ENCODE measurements around the gene SSX2IP. TPM values are rescaled to one million over a fixed set of nuclear protein-coding genes. Genes with fewer than 3 reads are reported as not detected.
A peak's percentile ranks its signal among the peaks of the same experiment; 100 is the strongest.
"Not testable (repeated sequence)": the region's sequence is repeated elsewhere in the genome, so short reads cannot be mapped to it uniquely, and the experiment has no call there.

Gene SSX2IP
- total and polyA plus RNA-seq, 2 experiments from 2014 or later: 23.2 to 28.4 TPM

DNA sequence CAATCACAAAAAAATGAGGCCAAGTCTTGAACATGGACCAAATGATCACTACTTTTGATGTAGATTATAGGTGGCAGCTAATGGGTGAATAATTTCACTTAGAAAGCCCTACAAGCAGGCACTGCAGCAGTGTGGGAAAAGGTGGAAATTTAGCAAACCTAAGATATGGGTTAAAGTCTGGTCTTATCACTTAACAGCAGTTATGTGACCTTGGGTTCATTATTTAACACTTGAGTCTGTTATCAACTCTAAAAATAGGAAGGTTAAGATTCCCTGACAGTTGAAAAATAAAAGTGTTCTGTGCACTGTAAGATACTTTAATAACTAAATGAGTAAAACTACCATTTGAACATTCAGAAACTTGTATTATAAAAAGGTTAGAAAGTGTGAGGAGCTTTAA is 47.5 kb downstream of the SSX2IP start:
- no peaks in the 10 kb centered on the region for H3K4me1 Mint-ChIP-seq
- peaks cover 6% of the 10 kb centered on the region; the same call in 2 of the 3 replicates for H3K36me3 Mint-ChIP-seq (ENCODE audit: low read depth)
- ATAC-seq (no peak), DNase-seq (ENCODE audit: low spot score) (no peak)
- Histone ChIP-seq H3K4me1 (ENCODE audit: insufficient read depth) (no peaks in the 10 kb centered on the region), H3K27ac (ENCODE audit: low read depth) (no peak overlapping the region), H3K27me3 (ENCODE audit: insufficient read depth) (no peaks in the 10 kb centered on the region), H3K36me3 (ENCODE audit: insufficient read depth) (no peaks in the 10 kb centered on the region), H3K4me2 (no peak overlapping the region), H3F3A (replicated peaks; ENCODE audit: low read depth) (no peaks in the 10 kb centered on the region), H3K4me3 (no peak overlapping the region), H4K20me1 (replicated peaks; ENCODE audit: insufficient read depth) (no peaks in the 10 kb centered on the region), H3K79me2 (replicated peaks; ENCODE audit: insufficient read depth) (no peaks in the 10 kb centered on the region), H3K9me2 (ENCODE audit: insufficient read depth) (peaks cover 6% of the 10 kb centered on the region; the same call in 1 of the 2 replicates), H2AFZ (no peak overlapping the region)
- TF ChIP-seq JUNB (IDR thresholded peaks at IDR 0.05; ENCODE audit: unreplicated experiment) (no peak), POLR2AphosphoS5 (IDR thresholded peaks at IDR 0.05; ENCODE audit: low read depth) (no peak)
- TF ChIP-seq, protein P1, sequence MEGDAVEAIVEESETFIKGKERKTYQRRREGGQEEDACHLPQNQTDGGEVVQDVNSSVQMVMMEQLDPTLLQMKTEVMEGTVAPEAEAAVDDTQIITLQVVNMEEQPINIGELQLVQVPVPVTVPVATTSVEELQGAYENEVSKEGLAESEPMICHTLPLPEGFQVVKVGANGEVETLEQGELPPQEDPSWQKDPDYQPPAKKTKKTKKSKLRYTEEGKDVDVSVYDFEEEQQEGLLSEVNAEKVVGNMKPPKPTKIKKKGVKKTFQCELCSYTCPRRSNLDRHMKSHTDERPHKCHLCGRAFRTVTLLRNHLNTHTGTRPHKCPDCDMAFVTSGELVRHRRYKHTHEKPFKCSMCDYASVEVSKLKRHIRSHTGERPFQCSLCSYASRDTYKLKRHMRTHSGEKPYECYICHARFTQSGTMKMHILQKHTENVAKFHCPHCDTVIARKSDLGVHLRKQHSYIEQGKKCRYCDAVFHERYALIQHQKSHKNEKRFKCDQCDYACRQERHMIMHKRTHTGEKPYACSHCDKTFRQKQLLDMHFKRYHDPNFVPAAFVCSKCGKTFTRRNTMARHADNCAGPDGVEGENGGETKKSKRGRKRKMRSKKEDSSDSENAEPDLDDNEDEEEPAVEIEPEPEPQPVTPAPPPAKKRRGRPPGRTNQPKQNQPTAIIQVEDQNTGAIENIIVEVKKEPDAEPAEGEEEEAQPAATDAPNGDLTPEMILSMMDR (conservative IDR thresholded peaks at IDR 0.05; ENCODE audit: low read depth in 2 of 2): no peak
- H3K27me3 Mint-ChIP-seq (ENCODE audit: insufficient read depth, low read depth, poor library complexity): peaks cover 2% of the 10 kb centered on the region
- no peak overlapping the region for H3K27ac Mint-ChIP-seq
- no peak overlapping the region for H3K4me3 Mint-ChIP-seq
- no peaks in the 10 kb centered on the region for H3K9me3 Mint-ChIP-seq

DNA sequence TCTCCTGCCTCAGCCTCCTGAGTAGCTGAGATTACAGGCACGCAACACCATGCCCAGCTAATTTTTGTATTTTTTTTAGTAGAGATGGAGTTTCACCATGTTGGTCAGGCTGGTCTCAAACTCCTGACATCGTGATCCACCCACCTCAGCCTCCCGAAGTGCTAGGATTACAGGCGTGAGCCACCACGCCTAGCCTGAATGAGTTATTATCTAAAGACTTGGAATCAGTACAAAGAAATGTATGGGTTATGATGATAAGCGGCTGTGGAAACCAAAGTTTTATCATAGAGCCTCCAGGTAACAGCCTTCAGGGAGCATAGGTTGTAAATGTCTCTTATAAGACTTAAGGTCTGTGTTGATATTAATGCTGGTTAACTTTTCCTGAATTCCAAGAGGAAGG is 50.5 kb downstream of the SSX2IP start:
- H3K9me2 ChIP-seq (ENCODE audit: insufficient read depth); H3F3A ChIP-seq (replicated peaks; ENCODE audit: low read depth); H3K4me1 ChIP-seq (ENCODE audit: insufficient read depth); H3K27me3 ChIP-seq (ENCODE audit: insufficient read depth); H2AFZ ChIP-seq; H3K4me3 ChIP-seq; H3K4me1 Mint-ChIP-seq; H3K79me2 ChIP-seq (replicated peaks; ENCODE audit: insufficient read depth); H3K27ac ChIP-seq (ENCODE audit: low read depth); H4K20me1 ChIP-seq (replicated peaks; ENCODE audit: insufficient read depth); H3K4me3 Mint-ChIP-seq; ATAC-seq; DNase-seq (ENCODE audit: low spot score); H3K4me2 ChIP-seq; H3K36me3 ChIP-seq (ENCODE audit: insufficient read depth); H3K27me3 Mint-ChIP-seq (ENCODE audit: insufficient read depth, low read depth, poor library complexity); H3K36me3 Mint-ChIP-seq (ENCODE audit: low read depth); H3K27ac Mint-ChIP-seq; H3K9me3 Mint-ChIP-seq: not testable (repeated sequence)

DNA sequence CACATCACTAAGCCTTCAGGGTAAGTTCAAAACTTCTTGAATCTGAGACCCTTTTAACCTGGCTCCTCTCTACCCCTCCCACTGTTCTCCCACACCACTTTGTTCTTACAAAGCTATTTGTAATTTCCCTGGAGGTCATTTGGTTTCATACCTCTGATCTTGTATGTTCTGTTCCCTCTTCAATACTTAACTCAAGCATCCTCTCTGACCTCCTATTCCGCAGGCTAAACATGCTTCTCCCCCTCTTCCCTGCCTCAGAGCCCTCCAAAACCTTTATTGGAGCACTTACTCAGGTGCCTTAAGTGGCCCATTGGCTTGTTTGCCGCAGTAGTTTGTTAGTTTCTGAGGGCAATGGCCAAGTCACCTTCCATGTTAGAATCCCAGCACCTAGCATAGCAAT is 54.8 kb downstream of the SSX2IP start:
- Histone ChIP-seq H3K4me3 (no peak overlapping the region), H3K9me2 (ENCODE audit: insufficient read depth) (peaks cover 6% of the 10 kb centered on the region; the same call in 1 of the 2 replicates), H2AFZ (peak overlapping the region; percentile 5; the same call in 1 of the 2 replicates), H3K4me1 (ENCODE audit: insufficient read depth) (no peaks in the 10 kb centered on the region), H4K20me1 (replicated peaks; ENCODE audit: insufficient read depth) (no peaks in the 10 kb centered on the region), H3K27ac (ENCODE audit: low read depth) (no peak overlapping the region), H3K79me2 (replicated peaks; ENCODE audit: insufficient read depth) (no peaks in the 10 kb centered on the region), H3K27me3 (ENCODE audit: insufficient read depth) (no peaks in the 10 kb centered on the region), H3K36me3 (ENCODE audit: insufficient read depth) (no peaks in the 10 kb centered on the region), H3K4me2 (no peak overlapping the region), H3F3A (replicated peaks; ENCODE audit: low read depth) (no peaks in the 10 kb centered on the region)
- Mint-ChIP-seq H3K4me1 (peaks cover 6% of the 10 kb centered on the region; the same call in 2 of the 3 replicates), H3K4me3 (no peak overlapping the region), H3K27ac (no peak overlapping the region), H3K36me3 (ENCODE audit: low read depth) (peaks cover 3% of the 10 kb centered on the region; the same call in 1 of the 3 replicates), H3K27me3 (ENCODE audit: insufficient read depth, low read depth, poor library complexity) (peaks cover 2% of the 10 kb centered on the region), H3K9me3 (peaks cover 4% of the 10 kb centered on the region; the same call in 1 of the 3 replicates)
- no peak for ATAC-seq
- TF ChIP-seq JUNB (IDR thresholded peaks at IDR 0.05; ENCODE audit: unreplicated experiment): no peak
- TF ChIP-seq EZH2phosphoT487 (IDR thresholded peaks at IDR 0.05; ENCODE audit: unreplicated experiment): no peak
- no peak for DNase-seq (ENCODE audit: low spot score)
